ENCODE results near the gene MYH14. TPM values are rescaled to one million over a fixed set of nuclear protein-coding genes. Genes with fewer than 3 reads are reported as not detected.

MYH14 gene
- total RNA-seq, 1 experiment from 2014 or later: not detected

- H3K27ac Mint-ChIP-seq (ENCODE audit: low read depth, unreplicated experiment): no peak overlapping the region
- H3K27me3 Mint-ChIP-seq (ENCODE audit: insufficient read depth, unreplicated experiment): no peaks in the 10 kb centered on the region
- ChIA-PET CTCF (no interaction called here), POLR2A (interaction anchor here (0.6 kb wide), 1 partner anchor 520 kb away, joined by 3 read pairs; no protein-coding TSS in a partner anchor)
- H3K9me3 Mint-ChIP-seq (ENCODE audit: unreplicated experiment): peaks cover 14% of the 10 kb centered on the region
- no peaks in the 10 kb centered on the region for H3K36me3 Mint-ChIP-seq (ENCODE audit: insufficient read depth, unreplicated experiment)
- H3K4me1 Mint-ChIP-seq (ENCODE audit: insufficient read depth, unreplicated experiment): no peaks in the 10 kb centered on the region
- intact Hi-C loops (cut with micrococcal nuclease): no loop called here
- no peak for TF ChIP-seq CTCF (IDR thresholded peaks at IDR 0.05; ENCODE audit: unreplicated experiment)
- no peak overlapping the region for H3K4me3 Mint-ChIP-seq (ENCODE audit: unreplicated experiment)
- BruUV-seq (replicated peaks): no TSS peak
- no peak for DNase-seq (ENCODE audit: unreplicated experiment)
Measured at GRCh38 chr19:50273821-50274220, 70.4 kb downstream of the MYH14 start.

GRCh38 chr19:50275577-50276368 lies 72.4 kb downstream of the MYH14 start:
- CTCF ChIA-PET: interaction anchor here (0.8 kb wide), 1 partner anchor 77 kb away, joined by 3 read pairs; no protein-coding TSS in a partner anchor
- no peak overlapping the region for H3K27ac Mint-ChIP-seq (ENCODE audit: low read depth, unreplicated experiment)
- H3K4me3 Mint-ChIP-seq (ENCODE audit: unreplicated experiment): no peak overlapping the region
- peaks cover 20% of the 10 kb centered on the region for H3K9me3 Mint-ChIP-seq (ENCODE audit: unreplicated experiment)
- DNase-seq (ENCODE audit: unreplicated experiment): no peak
- no peaks in the 10 kb centered on the region for H3K4me1 Mint-ChIP-seq (ENCODE audit: insufficient read depth, unreplicated experiment)
- H3K27me3 Mint-ChIP-seq (ENCODE audit: insufficient read depth, unreplicated experiment): no peaks in the 10 kb centered on the region
- no TSS peak for BruUV-seq (replicated peaks)
- H3K36me3 Mint-ChIP-seq (ENCODE audit: insufficient read depth, unreplicated experiment): no peaks in the 10 kb centered on the region
- POLR2A ChIA-PET: interaction anchor here (0.7 kb wide), 1 partner anchor 380 kb away, joined by 3 read pairs; no protein-coding TSS in a partner anchor
- TF ChIP-seq CTCF (IDR thresholded peaks at IDR 0.05; ENCODE audit: unreplicated experiment): no peak
- intact Hi-C loops (cut with micrococcal nuclease): no loop called here

- CTCF ChIA-PET: interaction anchor here (0.8 kb wide), 1 partner anchor 76 kb away, joined by 3 read pairs; no protein-coding TSS in a partner anchor
Measured at GRCh38 chr19:50276370-50277063, 73.1 kb downstream of the MYH14 start.

More at GRCh38 chr19:50276370-50277063, 73.1 kb downstream of the MYH14 start:
- no peak overlapping the region for H3K4me3 Mint-ChIP-seq (ENCODE audit: unreplicated experiment)
- POLR2A ChIA-PET: no interaction called here
- no peak for TF ChIP-seq CTCF (IDR thresholded peaks at IDR 0.05; ENCODE audit: unreplicated experiment)
- no peak overlapping the region for H3K27ac Mint-ChIP-seq (ENCODE audit: low read depth, unreplicated experiment)
- H3K36me3 Mint-ChIP-seq (ENCODE audit: insufficient read depth, unreplicated experiment): peaks cover 4% of the 10 kb centered on the region
- no peaks in the 10 kb centered on the region for H3K27me3 Mint-ChIP-seq (ENCODE audit: insufficient read depth, unreplicated experiment)
- DNase-seq (ENCODE audit: unreplicated experiment): no peak
- intact Hi-C loops (cut with micrococcal nuclease): no loop called here
- H3K4me1 Mint-ChIP-seq (ENCODE audit: insufficient read depth, unreplicated experiment): no peaks in the 10 kb centered on the region
- no TSS peak for BruUV-seq (replicated peaks)
- H3K9me3 Mint-ChIP-seq (ENCODE audit: unreplicated experiment): peaks cover 20% of the 10 kb centered on the region
